SIG-M5 treated with dmso at 0.1 percent for 504 hours (cell line): ENCODE results near the gene KRI1.
"Not testable (repeated sequence)": the region's sequence is repeated elsewhere in the genome, so short reads cannot be mapped to it uniquely, and the experiment has no call there.

ENCODE experiments used
- DNase-seq: peaks from one replicate; lab custom pipeline; 2025; ENCODE audit not compliant: unreplicated experiment; lab: John Stamatoyannopoulos, UW

KRI1 gene

DNA sequence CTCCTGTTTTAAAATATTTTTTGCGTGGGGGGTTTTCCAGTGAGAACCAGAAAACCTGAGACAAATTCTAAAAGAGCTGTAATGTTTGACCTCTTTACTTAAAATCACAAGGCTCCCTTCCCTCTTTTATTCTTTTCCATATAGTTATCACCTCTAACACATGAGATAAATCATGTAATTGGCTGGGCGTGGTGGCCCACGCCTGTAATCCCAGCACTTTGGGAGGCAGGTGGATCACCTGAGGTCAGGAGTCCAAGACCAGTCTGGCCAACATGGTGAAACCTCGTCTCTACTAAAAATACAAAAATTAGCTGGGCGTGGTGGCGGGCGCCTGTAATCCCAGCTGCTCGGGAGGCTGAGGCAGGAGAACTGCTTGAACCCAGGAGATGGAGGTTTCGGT is 14.8 kb downstream of the KRI1 start:
- not testable (repeated sequence) for DNase-seq

DNA sequence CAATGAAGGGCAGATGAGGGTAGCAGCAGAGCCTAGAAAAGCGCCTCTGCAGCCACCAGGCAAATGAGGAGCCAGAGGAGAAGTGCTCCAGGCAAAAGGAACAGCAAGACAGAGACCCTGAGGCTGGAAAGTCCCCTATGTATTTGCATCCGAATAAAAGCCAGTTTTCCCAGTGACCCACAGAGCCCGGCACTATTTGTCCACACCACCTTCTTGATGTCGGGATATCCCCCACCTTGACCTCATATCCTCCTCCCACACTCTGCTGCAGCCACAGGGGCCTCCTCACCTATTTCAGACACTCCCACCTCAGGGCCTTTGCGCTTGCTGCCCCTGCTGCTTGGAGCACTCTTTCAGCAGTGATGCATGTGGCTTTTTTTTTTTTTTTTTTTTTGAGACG is 15.5 kb downstream of the KRI1 start:
- no peak for DNase-seq

DNA sequence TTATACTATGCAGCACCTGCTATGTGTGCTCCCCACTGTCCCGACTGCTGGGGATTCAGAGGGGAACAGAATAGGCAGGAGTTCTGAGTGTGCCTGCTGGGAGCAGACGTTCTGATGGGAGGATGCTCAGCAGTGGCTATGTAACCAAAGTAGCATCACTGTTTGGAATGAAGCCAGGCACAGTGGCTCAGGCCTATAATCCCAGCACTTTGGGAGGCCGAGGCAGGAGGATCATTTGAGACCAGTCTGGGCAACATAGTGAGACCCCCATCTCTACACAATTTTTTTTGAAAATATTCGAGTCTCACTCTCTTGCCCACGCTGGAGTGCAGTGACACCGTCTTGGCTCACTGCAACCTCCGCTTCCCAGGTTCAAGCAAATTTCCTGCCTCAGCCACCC is 16.1 kb downstream of the KRI1 start:
- DNase-seq, result no peak

DNA sequence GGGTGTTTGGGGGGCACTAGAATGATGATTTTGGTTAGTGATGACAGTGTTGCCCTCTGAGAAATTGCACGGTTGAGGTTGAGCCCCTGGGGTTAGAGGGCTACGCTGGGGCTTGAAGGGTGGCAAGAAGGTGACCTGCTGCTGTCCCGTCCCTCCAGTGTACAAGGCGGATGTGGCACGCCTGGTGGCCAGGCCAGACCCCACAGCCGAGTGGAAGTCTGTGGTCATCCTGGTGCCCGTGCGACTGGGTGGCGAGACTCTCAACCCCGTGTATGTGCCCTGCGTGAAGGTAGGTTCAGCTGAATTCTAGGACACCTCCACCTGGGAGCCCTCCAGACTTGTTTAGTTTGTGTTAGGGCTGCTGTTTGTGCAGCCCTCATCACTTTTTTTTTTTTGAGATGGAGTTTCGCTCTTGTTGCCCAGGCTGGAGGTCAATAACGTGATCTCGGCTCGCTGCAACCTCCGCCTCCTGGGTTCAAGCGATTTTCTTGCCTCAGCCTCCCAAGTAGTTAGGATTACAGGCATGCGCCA is 17.0 kb downstream of the KRI1 start:
- no peak for DNase-seq

DNA sequence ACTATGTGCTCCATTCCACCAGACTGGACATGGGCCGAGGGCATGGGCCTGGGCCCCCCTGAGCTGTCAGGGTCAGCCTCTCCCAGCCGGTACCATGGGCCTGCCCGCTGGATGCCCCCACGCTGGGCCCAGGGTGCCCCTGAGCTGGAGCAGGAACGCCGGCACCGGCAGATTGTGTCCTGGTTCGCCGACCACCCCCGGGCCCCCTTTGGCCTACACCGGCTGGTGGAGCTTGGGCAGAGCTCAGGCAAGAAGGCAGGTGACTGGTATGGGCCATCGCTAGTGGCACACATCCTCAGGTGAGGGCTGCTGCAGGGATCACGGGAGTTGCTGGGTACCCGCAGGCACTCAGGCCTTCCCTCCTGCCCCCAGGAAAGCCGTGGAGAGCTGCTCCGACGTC is 19.0 kb downstream of the KRI1 start:
- DNase-seq, result no peak

DNA sequence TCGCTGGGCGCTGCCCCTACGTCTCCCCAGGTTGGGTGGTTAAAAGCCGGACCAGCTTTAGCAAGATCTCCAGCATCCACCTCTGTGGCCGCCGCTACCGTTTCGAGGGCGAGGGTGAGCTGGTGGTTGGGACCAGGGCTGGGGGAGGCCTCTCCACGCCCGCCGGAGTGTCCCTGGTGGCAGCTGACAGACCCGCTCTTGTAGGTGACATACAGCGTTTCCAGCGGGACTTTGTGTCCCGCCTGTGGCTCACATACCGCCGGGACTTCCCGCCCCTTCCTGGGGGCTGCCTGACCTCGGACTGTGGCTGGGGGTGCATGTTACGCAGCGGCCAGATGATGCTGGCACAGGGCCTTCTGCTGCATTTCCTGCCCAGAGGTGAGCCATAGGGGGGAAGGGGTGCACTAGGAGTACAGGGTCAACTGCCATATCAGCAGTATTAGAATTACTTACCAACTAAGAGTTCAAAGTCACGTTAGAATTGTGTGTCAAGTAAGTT is 21.0 kb downstream of the KRI1 start:
- no peak for DNase-seq

DNA sequence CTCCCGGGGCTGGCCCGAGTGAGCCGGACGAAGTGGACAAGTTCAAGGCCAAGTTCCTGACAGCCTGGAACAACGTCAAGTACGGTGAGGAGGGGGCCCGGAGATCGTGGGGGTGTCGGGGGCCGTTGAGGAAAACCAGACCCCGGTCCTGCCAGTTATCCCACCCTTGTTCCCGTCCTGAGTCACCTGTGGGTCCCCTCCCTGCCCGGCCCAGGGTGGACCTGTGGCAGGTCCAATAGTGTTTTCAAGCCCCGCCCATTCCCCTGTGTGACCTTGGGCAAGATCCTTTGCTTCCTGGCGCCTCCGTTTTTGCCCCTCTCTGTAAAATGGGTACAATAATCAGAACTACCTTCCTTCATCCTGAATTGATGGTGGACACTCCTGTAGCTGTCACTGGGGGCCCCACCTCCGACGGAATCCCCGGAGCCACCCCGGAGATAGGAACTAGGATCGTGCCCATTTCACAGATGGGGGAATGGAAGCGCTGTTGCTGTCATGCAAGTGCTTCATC is 21.5 kb downstream of the KRI1 start:
- no peak for DNase-seq

DNA sequence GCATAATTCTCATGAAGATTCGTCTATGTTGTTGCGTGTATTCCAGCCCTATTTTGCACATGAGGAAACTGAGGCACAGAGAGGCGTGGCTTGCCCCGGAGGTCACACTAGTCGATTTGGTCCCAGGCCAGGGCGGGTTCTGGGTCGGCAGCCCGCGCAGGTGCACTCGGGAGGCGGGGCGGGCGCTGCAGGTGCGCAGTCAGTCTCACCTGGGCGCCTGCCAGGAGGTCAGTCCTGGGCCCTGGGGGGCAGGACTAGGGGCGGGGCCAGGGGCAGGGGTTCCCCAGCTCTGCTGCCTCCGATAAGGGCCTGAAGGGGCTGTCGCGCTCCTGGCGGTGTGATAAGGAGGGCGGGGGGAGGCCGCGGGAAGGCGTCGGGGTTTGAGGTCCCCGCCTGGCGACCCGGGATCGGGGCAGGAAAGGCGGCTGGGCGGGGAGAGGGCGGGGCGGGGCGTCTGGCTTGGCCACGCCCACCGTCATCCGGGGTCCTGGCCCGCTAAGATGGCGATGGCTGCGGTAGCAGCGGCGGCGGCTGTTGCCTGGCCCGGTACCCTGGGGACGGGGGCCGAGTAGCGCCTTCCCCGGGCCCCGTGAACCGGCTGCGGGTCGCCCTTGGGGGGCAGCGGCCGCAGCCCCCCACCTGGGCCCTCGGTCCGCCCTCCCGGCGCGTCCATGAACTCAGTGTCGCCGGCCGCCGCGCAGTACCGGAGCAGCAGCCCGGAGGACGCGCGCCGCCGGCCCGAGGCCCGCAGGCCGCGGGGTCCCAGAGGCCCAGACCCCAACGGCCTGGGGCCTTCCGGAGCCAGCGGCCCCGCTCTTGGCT is 22.2 kb downstream of the KRI1 start, which contains the start of gene ATG4D:
ATG4D (plus strand) TSS at position 485 of the 822 bp plus-strand sequence; CDS start at position 672, 187 bp downstream.
- peak; percentile 36 for DNase-seq

DNA sequence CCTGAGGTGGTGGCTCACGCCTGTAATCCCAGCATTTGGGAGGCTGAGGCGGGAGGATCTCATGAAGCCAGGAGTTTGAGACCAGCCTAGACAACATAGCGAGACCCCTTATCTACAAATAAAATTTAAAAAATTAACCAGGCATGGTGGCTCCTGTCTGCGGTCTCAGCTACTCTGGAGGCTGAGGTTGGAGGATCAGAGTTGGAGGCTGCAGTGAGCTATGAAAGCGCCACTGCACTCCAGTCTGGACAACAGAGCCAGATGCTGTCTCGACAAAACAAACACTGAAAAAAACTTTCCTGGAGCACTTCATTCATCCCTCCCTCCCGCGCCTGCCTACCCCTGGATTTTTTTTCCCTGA is 22.8 kb downstream of the KRI1 start:
- DNase-seq, result no peak

DNA sequence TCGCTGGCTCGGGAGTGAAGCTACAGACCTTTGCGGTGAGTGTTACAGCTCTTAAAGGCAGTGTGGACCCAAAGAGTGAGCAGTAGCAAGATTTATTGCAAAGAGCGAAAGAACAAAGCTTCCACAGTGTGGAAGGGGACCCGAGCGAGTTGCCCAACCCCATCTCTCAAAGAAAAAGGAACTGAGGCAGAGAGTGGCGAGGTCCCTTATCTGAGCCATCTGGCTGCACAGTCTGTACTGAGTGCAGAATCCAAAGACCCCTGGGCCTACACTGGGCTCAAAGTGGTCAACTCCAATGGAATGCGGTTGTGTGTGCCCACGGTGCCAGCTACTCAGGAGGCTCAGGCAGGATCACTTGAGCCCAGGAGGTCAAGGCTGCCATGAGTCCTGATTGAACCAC is 26.8 kb downstream of the KRI1 start:
- peak; percentile 45 for DNase-seq

DNA sequence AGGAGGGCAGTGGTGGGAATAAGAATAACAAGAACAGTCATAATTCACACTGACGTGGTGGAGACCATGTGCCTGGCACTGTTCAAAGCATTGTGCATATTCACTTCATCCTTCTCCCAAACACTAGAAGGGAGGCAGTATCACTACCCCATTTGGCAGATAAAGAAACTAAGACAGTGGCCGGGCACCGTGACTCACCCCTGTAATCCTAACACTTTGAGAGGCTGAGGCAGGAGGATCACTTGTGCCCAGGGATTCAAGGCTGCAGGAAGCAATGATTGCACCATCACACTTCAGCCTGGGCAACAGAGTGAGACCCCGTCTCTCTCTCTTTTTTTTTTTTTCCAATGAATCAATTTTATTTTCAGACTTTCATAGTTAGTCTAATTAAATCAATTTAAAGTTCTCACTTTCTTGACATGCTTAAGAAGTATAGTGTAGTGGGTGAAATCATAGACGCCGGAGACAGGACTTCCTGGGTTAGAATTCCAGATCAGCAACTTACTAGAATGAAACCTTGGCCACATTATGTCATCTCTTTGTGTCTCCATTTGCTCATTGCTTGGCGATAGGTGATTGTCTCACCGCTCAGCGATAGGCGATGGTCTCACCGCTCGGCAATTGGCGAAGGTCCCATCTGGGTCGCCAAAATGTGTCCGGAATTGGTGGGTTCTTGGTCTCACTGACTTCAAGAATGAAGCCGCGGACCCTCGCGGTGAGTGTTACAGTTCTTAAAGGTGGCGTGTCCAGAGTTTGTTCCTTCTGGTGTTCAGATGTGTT is 27.4 kb downstream of the KRI1 start:
- DNase-seq, result peak; percentile 18

DNA sequence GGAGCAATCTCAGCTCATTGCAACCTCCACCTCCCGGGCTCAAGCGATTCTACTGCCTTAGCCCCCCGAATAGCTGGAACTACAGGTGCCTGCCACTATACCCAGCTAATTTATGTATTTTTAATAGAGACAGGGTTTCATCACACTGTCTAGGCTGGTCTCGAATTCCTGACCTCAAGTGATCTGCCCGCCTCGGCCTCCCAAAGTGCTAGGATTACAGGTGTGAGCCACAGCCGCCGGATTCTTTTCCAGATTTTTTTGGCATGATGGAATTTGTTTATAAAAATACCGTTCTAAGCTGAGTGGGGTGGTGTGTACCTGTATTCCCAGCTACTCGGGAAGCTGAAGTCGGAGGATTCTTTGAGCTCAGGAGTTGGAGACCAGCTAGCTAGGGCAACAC is 28.1 kb downstream of the KRI1 start:
- DNase-seq, result no peak

DNA sequence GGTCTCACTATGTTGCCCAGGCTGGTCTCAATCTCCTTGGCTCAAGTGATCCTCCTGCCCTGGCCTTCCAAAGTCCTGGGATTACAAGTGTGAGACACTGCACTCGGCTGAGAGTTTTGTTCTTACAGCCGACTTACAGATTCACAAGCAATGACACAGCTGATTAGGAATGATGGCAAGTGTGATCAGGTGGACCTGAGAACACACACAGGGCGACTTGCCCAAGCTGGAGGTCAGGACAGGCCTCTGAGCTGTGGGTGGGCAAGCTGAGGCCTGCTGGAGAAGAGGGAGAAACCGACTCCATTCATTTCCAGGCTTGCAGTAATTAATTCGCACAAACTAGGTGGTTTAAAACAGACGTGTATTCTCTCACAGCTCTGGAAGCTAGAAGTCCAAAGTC is 30.2 kb downstream of the KRI1 start:
- no peak for DNase-seq

DNA sequence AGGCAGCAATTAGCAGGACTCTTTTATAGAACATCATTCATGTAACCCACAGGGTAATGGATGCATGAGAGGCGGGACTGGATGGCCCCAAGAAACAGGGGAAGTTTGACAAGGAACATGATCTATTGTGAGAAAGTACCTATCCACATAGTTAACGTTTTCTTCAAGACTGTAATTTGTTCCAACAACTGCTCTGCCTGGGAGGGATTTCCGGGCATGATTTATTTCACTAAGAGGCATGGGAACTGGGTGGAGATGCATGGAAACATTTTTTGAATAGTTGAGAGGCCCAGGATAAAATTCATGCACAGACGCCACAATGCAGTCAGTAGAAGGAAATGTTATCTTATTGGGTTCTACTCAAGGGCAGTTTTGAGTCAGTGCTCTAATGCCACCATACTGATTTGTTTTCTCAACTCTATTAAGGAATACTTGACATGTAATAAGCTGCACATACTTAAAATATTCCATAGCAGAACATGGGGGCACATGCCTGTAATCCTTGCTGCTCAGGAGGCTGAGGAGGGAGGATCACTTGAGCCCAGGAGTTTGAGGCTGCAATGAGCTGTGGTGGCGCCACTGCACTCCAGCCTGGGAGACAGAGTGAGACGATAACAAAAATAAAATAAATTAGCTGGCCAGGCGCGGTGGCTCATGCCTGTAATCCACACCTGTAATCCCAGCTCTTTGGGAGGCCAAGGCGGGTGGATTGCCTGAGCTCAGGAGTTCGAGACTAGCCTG is 32.0 kb downstream of the KRI1 start:
- no peak for DNase-seq

DNA sequence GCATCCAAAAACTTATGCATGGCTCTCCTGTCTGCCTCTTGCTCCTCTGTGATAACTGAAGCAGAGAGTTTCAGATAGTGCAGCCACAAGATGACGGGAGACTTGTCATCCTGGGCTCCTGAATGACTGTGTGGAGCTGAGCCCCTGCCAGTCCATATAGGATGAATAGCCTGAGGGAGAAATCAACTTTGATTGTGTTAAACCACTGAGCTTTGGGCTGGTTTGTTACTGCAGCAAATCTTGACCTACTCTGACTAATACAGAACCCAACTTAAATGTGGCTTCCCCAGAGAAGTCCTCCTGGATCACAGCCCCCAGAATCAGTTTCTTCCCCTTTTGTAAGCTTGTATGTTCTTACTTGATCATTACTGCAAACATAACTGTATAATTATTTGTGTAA is 33.4 kb downstream of the KRI1 start:
- no peak for DNase-seq

DNA sequence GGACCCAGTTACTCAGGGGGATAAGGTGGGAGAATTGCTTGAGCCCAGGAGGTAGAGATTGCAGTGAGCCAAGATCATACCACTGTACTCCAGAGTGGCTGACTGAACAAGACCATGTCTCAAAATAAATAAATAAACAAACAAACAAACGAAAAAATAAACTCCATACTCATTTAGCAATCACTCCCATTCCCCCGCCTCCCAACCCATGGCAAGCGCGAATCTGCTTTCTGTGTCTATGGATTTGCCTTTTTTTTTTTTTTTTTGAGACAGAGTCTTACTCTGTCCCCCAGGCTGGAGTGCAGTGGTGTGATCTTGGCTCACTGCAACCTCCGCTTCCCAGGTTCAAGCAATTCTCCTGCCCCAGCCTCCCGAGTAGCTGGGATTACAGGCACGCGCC is 38.9 kb downstream of the KRI1 start:
- DNase-seq, result not testable (repeated sequence)

DNA sequence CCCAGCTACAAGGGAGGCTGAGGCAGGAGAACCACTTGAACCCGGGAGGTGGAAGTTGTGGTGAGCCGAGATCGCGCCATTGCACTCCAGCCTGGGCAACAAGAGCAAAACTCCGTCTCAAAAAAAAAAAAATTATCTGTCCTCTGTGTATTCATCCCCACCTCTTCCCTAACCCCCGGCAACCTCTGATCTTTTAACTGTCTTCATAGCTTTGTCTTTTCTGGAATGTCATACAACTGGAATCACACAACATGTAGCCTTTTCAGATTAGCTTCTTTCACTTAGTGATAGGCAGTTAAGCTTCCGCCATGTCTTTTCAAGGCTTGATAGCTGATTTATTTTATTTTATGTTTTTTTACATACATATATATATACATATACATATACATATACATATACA is 40.2 kb downstream of the KRI1 start:
- no peak for DNase-seq

DNA sequence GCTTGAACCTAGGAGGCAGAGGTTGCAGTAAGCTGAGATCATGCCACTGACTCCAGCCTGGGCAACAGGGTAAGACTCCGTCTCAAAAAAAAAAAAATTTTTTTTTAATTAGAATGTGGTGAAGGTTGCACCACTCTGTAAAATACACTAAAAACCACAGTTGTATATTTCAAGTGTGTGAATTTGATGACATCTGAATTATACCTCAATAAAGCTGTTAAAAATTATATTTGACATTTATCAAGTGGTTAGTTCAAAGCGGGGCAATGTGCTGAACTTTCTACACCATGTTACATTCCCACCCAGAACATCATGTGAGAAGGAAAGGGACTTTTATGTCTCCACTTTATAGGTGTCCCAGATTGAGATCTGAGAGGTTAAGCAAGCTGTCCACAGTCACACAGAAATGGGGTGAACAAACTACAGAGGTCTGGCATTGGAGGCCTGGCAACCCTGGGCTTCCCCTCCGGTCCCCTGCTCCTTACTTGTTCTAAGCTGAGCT is 42.6 kb downstream of the KRI1 start:
- no peak for DNase-seq

DNA sequence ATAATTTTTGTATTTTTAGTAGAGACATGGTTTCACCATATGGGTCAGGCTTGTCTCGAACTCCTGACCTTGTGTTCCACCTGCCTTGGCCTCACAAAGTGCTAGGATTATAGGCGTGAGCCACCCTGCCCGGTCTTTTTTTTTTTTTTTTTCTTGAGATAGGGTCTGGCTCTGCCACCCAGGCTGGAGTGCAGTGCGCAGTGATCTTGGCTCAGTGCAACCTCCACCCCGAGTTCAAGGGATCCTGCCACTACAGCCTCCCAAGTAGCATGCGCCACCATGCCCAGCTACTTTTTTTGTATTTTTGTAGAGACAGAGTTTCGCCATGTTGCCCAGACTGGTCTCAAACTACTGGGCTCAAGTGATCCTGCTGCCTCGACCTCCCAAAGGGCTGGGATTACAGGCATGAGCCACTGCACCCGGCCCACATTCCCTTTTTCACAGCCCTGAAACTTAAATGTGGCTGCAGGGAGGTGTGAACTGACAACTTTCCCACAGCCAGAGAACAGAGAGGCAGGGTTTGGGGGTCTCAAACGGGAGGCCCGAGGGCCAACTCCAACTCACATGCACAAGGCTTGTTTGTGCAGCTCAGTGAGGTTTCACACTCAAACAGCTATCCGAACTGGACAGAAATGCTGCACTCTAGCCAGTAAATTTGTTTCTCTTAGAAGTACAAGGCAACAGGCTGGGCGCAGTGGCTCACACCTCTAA is 44.2 kb downstream of the KRI1 start:
- DNase-seq, result no peak

DNA sequence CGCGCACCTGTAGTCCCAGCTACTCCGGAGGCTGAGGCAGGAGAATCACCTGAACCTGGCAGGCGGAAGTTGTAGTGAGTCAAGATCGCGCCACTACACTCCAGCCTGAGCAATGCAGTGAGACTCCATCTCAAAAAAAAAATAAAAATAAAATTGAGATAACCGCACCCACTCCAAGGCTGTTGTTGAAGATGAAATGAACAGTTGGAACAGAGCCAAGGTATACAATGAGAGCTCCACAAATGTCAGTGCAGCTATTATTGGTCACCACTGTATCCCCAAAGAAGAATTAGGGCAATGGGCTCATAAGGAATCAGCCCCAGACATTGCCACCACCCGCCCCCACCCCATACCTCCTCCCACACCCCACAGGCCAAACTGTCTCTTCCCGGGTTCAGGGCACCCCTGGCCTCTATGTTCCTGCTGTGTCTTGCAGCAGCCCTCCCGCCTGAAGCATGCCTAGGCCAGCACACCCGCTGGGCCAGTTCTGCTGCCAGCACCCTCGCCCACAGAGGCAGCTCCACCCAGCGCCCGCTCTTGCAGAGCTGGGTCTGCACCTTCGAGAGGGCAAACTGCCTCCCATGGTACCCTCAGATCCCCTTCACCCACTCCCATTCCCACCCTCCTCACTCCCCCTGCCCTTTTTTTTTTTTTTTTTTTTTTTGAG is 45.0 kb downstream of the KRI1 start:
- DNase-seq, result peak; percentile 37
